ENCODE data around the gene SLC29A1. TPM values are rescaled to one million over a fixed set of nuclear protein-coding genes. Genes with fewer than 3 reads are reported as not detected.
A peak's percentile ranks its signal among the peaks of the same experiment; 100 is the strongest.

Gene SLC29A1
- total RNA-seq, 2 donors from 2014 or later = 18.5 to 58.9 TPM

DNA sequence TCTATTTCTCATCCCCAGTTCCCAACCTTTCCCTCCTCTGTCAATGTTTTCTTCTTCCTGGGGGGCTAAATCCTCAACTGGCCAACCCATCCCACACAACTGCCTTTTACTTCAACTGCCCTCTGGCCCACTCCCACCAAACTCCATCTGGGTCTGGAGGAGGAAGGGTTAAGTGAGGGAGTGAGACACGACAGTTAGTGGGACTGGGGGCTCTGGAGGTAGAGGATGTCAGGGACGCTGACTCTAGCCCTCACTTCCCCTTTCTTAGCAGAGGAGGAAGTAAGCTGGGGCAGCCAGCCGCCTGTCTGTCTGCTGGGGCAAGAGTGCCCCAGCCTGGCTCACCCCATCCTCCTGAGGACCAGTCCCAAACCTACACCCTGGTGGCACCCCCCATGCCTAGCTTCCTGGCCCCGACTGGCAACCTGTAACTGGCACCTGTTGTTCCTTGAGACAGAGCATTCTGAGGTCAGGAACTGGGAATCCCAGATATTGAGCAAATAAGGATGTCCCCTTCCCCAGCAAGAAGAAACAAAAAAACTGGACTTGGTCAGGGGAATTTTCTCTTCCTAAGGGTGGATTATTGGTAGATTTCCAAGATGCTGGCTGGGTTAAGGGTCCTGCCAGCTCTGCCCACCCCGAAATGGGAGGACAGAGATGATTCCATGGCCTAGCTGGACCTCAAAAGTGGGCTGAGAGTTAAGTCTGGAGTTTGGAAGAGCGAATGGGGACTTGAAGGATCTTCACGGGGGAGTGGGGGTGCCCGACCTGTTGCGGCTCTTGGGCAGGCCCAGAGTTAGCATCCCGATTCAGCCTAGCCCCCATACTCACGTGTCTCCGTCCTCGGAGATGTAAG lies 41.0 kb downstream of the SLC29A1 start:
- Histone ChIP-seq H3K9me3 (no peaks in the 10 kb centered on the region), H3K27ac (peak overlapping the region; percentile 67 to 72), H3K36me3 (no peaks in the 10 kb centered on the region), H3K4me3 (peak overlapping the region; percentile 51 to 73), H3K27me3 (replicated peaks; ENCODE audit: insufficient read depth) (no peaks in the 10 kb centered on the region), H3K4me1 (replicated peaks) (peaks cover 12% of the 10 kb centered on the region)
- TF ChIP-seq POLR2A (IDR thresholded peaks at IDR 0.05) (no peak), POLR2AphosphoS5 (IDR thresholded peaks at IDR 0.05) (no peak)
- TF ChIP-seq, protein P1, sequence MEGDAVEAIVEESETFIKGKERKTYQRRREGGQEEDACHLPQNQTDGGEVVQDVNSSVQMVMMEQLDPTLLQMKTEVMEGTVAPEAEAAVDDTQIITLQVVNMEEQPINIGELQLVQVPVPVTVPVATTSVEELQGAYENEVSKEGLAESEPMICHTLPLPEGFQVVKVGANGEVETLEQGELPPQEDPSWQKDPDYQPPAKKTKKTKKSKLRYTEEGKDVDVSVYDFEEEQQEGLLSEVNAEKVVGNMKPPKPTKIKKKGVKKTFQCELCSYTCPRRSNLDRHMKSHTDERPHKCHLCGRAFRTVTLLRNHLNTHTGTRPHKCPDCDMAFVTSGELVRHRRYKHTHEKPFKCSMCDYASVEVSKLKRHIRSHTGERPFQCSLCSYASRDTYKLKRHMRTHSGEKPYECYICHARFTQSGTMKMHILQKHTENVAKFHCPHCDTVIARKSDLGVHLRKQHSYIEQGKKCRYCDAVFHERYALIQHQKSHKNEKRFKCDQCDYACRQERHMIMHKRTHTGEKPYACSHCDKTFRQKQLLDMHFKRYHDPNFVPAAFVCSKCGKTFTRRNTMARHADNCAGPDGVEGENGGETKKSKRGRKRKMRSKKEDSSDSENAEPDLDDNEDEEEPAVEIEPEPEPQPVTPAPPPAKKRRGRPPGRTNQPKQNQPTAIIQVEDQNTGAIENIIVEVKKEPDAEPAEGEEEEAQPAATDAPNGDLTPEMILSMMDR (IDR thresholded peaks at IDR 0.05) = no peak
- WGBS = 9% methylated on average over 12 of the region's 13 CpGs
- intact Hi-C loops (cut with DNase I) = loop anchor here (5.0 kb wide), 1 partner anchor 43 kb away; no protein-coding TSS in a partner anchor
- no peak for DNase-seq (ENCODE audit: low spot score)

- H3K27me3 ChIP-seq (replicated peaks; ENCODE audit: insufficient read depth) = no peaks in the 10 kb centered on the region
- TF ChIP-seq POLR2AphosphoS5 (IDR thresholded peaks at IDR 0.05) = peak; percentile 75
- TF ChIP-seq POLR2A (IDR thresholded peaks at IDR 0.05) = peak; percentile 97
- TF ChIP-seq, protein P1 (IDR thresholded peaks at IDR 0.05) = peak in 2 of 4 experiments; percentile 40 to 47
- peaks cover 12% of the 10 kb centered on the region for H3K4me1 ChIP-seq (replicated peaks)
- H3K9me3 ChIP-seq = no peaks in the 10 kb centered on the region
- WGBS = under 1% methylated on average over 45 of the region's 72 CpGs
- intact Hi-C loops (cut with DNase I) = loop anchor here (5.0 kb wide), 1 partner anchor 42 kb away; no protein-coding TSS in a partner anchor
- H3K27ac ChIP-seq = peak within 1 kb of the TSS; percentile 67 to 72
- no peaks in the 10 kb centered on the region for H3K36me3 ChIP-seq
- H3K4me3 ChIP-seq = peak within 1 kb of the TSS; percentile 51 to 73
- peak; percentile 95 for DNase-seq (ENCODE audit: low spot score)
These were observed 41.8 kb downstream of the SLC29A1 start, which contains the start of gene NFKBIE for GRCh38 chr6:44265007-44265721. Gene NFKBIE, minus strand, starts transcription at chr6:44265551. Its CDS starts 205 bp downstream, at chr6:44265346.

DNA sequence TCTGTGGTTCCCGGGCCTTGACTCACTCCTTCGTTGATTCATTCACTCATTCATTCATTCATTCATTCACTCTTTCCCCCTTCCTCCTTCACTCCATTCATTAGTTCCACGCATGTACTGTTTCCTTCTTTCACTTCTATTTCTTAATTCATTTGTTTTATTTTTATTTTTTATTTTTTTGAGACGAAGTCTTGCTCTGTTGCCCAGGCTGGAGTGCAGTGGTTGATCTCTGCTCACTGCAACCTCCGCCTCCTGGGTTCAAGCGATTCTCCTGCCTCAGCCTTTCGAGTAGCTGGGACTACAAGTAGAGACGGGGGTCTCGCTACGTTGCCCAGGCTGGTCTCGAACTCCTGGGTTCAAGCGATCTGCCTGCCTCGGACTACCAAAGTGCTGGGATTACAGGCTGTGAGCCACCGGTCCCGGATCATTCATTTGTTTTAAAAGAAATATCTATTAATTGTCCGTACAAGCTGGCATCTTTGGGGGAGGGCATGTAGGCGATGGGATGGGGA lies 42.4 kb downstream of the SLC29A1 start:
- Histone ChIP-seq H3K27me3 (replicated peaks; ENCODE audit: insufficient read depth) (no peaks in the 10 kb centered on the region), H3K4me1 (replicated peaks) (peaks cover 12% of the 10 kb centered on the region), H3K27ac (peak overlapping the region; percentile 67 to 72), H3K4me3 (peak overlapping the region; percentile 51 to 73), H3K9me3 (no peaks in the 10 kb centered on the region), H3K36me3 (no peaks in the 10 kb centered on the region)
- intact Hi-C loops (cut with DNase I) = loop anchor here (5.0 kb wide), 1 partner anchor 42 kb away; no protein-coding TSS in a partner anchor
- 67% methylated on average over 17 of the region's 17 CpGs for WGBS
- no peak for DNase-seq (ENCODE audit: low spot score)
- no peak for TF ChIP-seq POLR2AphosphoS5 (IDR thresholded peaks at IDR 0.05)
- TF ChIP-seq POLR2A (IDR thresholded peaks at IDR 0.05) = no peak
- TF ChIP-seq, protein P1 (IDR thresholded peaks at IDR 0.05) = no peak

GRCh38 chr6:44266347-44266746 lies 43.0 kb downstream of the SLC29A1 start:
- TF ChIP-seq, protein P1 (IDR thresholded peaks at IDR 0.05) = no peak
- no peak for TF ChIP-seq POLR2AphosphoS5 (IDR thresholded peaks at IDR 0.05)
- TF ChIP-seq POLR2A (IDR thresholded peaks at IDR 0.05) = no peak
- Histone ChIP-seq H3K36me3 (no peaks in the 10 kb centered on the region), H3K27me3 (replicated peaks; ENCODE audit: insufficient read depth) (no peaks in the 10 kb centered on the region), H3K4me3 (no peak overlapping the region), H3K4me1 (replicated peaks) (peaks cover 12% of the 10 kb centered on the region), H3K9me3 (no peaks in the 10 kb centered on the region), H3K27ac (no peak overlapping the region)
- DNase-seq (ENCODE audit: low spot score) = no peak
- intact Hi-C loops (cut with DNase I) = loop anchor here (5.0 kb wide), 1 partner anchor 41 kb away; no protein-coding TSS in a partner anchor
- WGBS = 84% methylated on average over 3 of the region's 3 CpGs

Data from prostate gland (tissue), 2 donors.